Raji (cell line): ENCODE measurements around the gene SOWAHA.

Source experiments
- POLR2A ChIP-seq: IDR thresholded peaks from 2 replicates; pipeline ENCODE4 v1.6.1; 2011; ENCODE audit warnings: low read depth, low read length, control low read depth; ENCODE audit not compliant: insufficient read depth

SOWAHA gene

DNA sequence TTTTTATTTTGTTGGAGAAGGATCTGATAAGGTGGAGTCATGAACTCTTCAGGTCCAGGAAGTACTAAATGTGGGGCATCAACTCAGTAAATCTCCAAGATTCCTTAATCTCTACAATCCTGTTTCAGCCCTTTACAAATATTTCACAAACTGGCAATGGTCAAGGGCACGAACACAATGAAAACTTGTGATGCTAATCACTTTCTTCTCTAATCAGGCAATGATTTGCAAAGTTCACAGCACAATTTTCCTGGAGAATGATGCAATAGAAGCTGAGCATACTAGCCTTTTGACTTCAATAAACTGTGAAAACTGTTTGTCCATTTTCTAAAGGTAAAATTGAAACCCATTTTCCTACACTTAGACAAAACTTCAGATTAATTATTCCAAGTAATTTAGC lies 36.2 kb downstream of the SOWAHA start:
- no peak for TF ChIP-seq POLR2A

GRCh38 chr5:132850066-132850465 lies 37.0 kb downstream of the SOWAHA start:
- no peak for TF ChIP-seq POLR2A

DNA sequence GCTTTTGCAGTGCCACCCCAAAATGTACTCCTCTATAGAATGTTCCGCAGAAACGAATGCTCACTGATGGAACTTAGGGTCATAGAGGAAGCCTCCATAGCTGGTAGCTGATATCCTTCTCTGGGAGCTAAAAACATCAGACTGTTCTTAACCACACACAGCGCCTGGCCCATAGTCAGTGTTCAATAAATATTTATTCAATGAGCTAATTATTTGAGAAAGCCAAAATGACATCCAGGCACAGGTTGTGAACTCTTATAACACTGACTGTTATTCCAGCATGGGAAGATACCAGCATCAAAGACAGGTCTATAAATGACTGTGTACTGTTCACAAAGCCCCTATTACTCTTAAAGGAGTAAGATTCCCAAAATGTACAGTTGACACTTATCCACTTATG lies 40.2 kb downstream of the SOWAHA start:
- no peak for TF ChIP-seq POLR2A

DNA sequence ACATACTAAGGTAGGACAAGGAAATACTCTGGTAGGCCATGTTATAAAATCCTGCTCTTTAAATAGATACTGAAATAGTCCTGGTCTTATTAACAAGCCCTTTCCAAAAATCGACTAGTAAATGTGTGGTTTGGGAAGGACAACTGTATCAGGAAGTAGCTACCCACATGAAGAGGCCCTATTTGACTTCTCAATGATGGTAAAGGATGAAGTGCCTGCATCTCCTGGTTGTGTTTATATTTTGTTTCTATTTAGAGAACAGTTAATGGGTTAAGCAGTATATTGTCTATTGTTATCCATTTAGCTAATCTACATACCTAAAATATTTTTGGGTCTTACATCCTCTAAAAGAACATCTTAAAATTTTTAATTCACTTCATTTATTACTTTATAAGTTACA lies 40.7 kb downstream of the SOWAHA start:
- TF ChIP-seq POLR2A: no peak

- no peak for TF ChIP-seq POLR2A
Measured at GRCh38 chr5:132854301-132854700, 41.2 kb downstream of the SOWAHA start.

DNA sequence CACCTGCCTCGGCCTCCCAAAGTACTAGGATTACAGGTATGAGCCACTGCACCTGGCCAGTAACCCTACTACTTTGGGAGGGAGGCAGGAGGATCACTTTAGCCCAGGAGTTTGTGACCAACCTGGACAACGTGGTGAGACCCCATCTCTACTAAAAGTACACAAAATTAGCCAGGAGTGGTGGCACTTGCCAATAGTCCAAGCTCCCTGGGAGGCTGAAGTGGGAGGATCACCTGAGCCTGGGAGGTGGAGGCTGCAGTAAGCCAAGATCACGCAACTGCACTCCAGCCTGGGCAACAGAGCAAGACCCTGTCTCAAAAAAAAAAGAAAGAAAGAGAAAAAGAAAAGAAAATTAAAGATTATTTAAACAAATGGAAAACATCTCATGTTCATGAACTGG lies 42.9 kb downstream of the SOWAHA start:
- no peak for TF ChIP-seq POLR2A

GRCh38 chr5:132859889-132860437 lies 46.9 kb downstream of the SOWAHA start:
- TF ChIP-seq POLR2A: no peak

DNA sequence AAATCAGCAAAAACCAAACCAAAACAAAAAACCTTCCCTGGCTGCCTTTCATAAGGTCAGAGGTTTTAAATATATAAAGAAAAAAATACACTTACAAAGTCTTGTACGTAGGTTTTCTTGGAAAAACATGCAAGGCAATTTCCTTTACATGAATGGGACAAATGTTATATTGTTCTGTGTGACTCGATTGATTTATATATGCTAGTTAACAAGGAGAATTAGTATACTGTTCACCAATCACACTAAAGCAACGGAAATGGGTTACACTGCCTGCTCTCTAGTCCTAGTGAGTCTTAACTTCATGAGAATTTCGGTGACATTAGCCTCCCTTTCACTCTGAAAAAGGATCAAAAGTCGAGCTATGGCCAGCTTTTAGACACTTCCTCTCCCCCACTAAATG lies 47.6 kb downstream of the SOWAHA start:
- no peak for TF ChIP-seq POLR2A

DNA sequence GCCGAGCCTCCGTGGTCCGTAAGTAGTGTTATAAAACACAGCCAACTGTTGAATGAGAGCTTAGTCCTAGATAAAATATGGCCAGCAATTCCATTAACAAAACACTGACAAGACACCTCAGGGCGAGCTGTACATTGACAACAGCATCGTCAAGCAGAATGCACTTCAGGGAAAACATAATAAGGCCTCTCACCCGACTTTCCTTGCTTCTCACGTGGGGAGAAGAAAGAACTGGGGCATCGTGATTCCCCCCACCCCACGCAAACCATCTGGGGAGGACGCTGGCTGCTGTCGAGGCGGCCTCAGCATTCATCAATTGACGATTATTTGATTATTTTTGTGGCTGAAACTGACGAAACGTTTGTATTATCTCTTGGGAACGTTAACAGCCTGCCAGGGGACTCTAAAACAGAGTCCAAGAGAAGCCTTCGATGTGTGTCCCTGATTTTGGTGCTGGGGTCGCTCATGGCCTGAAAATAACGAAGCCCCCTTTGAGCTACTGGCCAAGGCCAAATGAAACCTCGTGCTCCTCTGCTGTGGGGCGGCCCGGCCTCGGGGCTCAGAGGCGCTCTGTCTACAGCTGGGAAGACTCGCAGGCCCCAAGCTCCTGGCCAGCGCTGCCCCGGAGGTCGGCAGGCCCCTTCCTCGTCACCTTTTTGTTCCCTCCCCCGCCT lies 52.7 kb downstream of the SOWAHA start:
- no peak for TF ChIP-seq POLR2A
